GM23338 (cell line): ENCODE data around the gene UNC5B. TPM values are rescaled to one million over a fixed set of nuclear protein-coding genes. Genes with fewer than 3 reads are reported as not detected.

Experiments used
- CREB1 ChIP-seq: fragments of 250-450 bp; sonication (Bioruptor Pico); IDR thresholded peaks from 2 replicates; pipeline ENCODE4 v1.5.0; 2020; ENCODE audit warnings: low read depth, mild to moderate bottlenecking, moderate library complexity
- ETS1 ChIP-seq: IDR thresholded peaks from 2 replicates; pipeline ENCODE4 v1.6.1; 2016; ENCODE audit warnings: antibody characterized with exemption
- JUNB ChIP-seq: IDR thresholded peaks from one replicate; pipeline ENCODE4 v1.6.1; 2016; ENCODE audit warnings: antibody characterized with exemption; ENCODE audit not compliant: unreplicated experiment
- REST ChIP-seq: IDR thresholded peaks from one replicate; pipeline ENCODE4 v1.6.1; 2018; ENCODE audit warnings: antibody characterized with exemption; ENCODE audit not compliant: unreplicated experiment
- STAT1 ChIP-seq: IDR thresholded peaks from one replicate; pipeline ENCODE4 v1.6.1; 2016; ENCODE audit warnings: antibody characterized with exemption; ENCODE audit not compliant: unreplicated experiment
- ZNF331 ChIP-seq: fragments of 250-450 bp; sonication (Bioruptor Pico); IDR thresholded peaks from 2 replicates; pipeline ENCODE4 v1.5.0; 2020; ENCODE audit warnings: low read depth, mild to moderate bottlenecking, moderate library complexity
- ZNF462 ChIP-seq: fragments of 250-450 bp; sonication (Bioruptor Pico); IDR thresholded peaks from 2 replicates; pipeline ENCODE4 v1.5.0; 2020; ENCODE audit warnings: mild to moderate bottlenecking, moderate library complexity
- polyA plus RNA-seq: library from polyadenylated mRNA; unstranded; fragments of >200 nt; fragmentation: Nextera tagmentation; extraction: Ambion mirVana; gene quantifications from 2 replicates; pipeline ENCODE4 v1.2.1, GENCODE V29; 2016
- total RNA-seq: library from RNA; depleted of rRNA; stranded (reverse); fragments of >200 nt; shearing (Covaris generic); gene quantifications from 2 replicates; pipeline ENCODE4 v1.2.3, GENCODE V29; 2014

The UNC5B gene
- total and polyA plus RNA-seq, 2 experiments from 2014 or later, result 8.0 to 31.2 TPM

GRCh38 chr10:71306979-71307378 is 94.6 kb downstream of the UNC5B start (continued):
- no peak for TF ChIP-seq ZNF462 (CRISPR knock-in tag)
- no peak for TF ChIP-seq CREB1
- TF ChIP-seq ETS1, result no peak
- TF ChIP-seq ZNF331 (CRISPR knock-in tag), result no peak
- TF ChIP-seq REST, result no peak
- TF ChIP-seq JUNB, result no peak
- no peak for TF ChIP-seq STAT1
